ENCODE results near the gene SLC6A18. TPM values are rescaled to one million over a fixed set of nuclear protein-coding genes. Genes with fewer than 3 reads are reported as not detected.
"Not testable (repeated sequence)": the region's sequence is repeated elsewhere in the genome, so short reads cannot be mapped to it uniquely, and the experiment has no call there.

Gene SLC6A18
- total RNA-seq, 1 donor from 2014 or later = not detected

DNA sequence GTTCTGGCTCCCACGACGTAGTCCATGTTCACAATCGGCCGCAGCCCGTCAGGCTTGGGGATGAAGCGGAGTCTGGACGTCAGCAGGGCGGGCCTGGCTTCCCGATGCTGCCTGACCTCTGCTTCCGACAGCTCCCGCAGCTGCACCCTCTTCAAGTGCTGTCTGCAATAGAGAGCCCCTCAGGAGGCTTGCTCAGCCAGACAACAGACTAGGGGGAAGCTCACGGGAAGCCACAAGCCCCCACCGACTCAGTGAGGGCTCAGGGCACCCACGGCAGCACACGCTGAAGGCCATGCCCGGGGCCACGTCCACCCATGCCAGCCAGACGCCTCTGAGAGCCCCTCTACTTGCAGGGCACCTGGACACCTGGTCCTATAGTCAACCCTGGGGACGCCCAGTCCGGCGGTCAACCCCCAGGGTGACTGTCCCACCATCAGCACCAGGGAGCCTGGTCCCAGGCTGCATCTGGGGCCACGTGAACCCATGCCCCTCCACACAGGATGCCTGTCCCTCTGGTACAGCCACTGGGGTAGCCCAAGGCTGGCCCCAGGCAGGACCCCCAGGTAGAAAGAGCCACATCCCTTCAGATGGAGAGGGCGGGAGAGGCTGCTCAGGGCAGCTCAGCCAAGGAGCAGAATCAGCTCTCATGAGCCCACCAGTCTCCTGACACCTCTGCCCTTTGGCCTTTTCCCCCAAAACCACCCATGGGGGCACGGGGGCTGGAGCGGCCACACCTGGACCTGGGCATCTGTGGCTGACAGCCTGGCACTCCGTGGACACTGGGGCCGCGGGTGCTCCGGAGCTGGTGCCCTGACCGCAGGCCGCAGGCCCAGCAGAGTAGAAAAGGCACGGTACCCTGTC lies 55.2 kb downstream of the SLC6A18 start:
- no peaks in the 10 kb centered on the region for H3K36me3 ChIP-seq
- no peak overlapping the region for H3K27ac ChIP-seq
- H3K4me3 ChIP-seq = no peak overlapping the region
- no peaks in the 10 kb centered on the region for H3K4me1 ChIP-seq
- no peak for DNase-seq (ENCODE audit: extremely low spot score in 2 of 2)
- intact Hi-C loops (cut with DNase I) = no loop called here
- no peaks in the 10 kb centered on the region for H3K9me3 ChIP-seq
- TF ChIP-seq POLR2A (IDR thresholded peaks at IDR 0.05) (no peak), POLR2AphosphoS5 (IDR thresholded peaks at IDR 0.05; ENCODE audit: insufficient read depth in 1 of 2, low read depth in 1 of 2) (no peak), CTCF (IDR thresholded peaks at IDR 0.05) (no peak)
- H3K27me3 ChIP-seq = no peaks in the 10 kb centered on the region

DNA sequence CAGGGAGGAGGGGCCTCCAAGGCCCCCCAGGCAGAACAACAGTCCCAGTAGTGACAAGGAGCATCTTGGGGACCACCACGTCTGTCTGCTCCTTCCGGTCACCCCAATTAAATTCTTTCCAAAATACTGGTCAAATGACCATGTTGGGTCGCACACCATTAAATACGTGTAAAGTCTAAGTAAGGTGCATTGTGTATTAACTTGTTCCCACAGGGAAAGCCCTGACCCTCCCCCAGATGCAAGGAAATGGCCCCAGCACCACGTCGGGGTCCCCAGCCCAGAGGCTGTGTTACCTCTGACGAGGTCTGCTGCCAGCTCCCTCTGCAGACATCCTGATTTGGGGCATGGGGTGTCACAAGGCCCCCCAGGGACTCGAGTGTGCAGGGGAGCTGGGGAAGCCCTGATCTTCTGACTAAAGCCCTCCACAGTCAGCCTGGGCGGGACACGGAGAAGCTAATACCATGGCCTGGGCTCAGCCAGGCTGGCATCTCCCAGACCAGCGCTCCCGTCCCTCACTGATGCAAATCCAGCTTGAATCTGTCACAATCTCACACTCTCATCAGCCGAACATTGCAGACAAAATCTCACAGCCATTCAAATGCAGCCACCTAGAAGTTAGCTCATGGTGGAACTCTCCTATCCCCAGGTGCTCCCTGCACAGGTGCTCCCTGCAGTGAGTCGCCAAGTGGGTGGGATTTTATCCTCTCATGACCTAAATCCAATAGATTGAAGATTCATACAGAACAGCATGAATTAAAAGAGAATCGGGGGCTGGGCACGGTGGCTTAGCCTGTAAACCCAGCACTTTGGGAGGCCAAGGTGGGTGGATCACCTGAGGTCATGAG lies 56.1 kb downstream of the SLC6A18 start:
- Histone ChIP-seq H3K4me1 (no peaks in the 10 kb centered on the region), H3K9me3 (no peaks in the 10 kb centered on the region), H3K36me3 (no peaks in the 10 kb centered on the region), H3K27me3 (no peaks in the 10 kb centered on the region), H3K4me3 (no peak overlapping the region), H3K27ac (no peak overlapping the region)
- DNase-seq (ENCODE audit: extremely low spot score in 2 of 2) = no peak
- TF ChIP-seq POLR2A (IDR thresholded peaks at IDR 0.05) = no peak
- no peak for TF ChIP-seq CTCF (IDR thresholded peaks at IDR 0.05)
- no peak for TF ChIP-seq POLR2AphosphoS5 (IDR thresholded peaks at IDR 0.05; ENCODE audit: insufficient read depth in 1 of 2, low read depth in 1 of 2)
- intact Hi-C loops (cut with DNase I) = no loop called here

DNA sequence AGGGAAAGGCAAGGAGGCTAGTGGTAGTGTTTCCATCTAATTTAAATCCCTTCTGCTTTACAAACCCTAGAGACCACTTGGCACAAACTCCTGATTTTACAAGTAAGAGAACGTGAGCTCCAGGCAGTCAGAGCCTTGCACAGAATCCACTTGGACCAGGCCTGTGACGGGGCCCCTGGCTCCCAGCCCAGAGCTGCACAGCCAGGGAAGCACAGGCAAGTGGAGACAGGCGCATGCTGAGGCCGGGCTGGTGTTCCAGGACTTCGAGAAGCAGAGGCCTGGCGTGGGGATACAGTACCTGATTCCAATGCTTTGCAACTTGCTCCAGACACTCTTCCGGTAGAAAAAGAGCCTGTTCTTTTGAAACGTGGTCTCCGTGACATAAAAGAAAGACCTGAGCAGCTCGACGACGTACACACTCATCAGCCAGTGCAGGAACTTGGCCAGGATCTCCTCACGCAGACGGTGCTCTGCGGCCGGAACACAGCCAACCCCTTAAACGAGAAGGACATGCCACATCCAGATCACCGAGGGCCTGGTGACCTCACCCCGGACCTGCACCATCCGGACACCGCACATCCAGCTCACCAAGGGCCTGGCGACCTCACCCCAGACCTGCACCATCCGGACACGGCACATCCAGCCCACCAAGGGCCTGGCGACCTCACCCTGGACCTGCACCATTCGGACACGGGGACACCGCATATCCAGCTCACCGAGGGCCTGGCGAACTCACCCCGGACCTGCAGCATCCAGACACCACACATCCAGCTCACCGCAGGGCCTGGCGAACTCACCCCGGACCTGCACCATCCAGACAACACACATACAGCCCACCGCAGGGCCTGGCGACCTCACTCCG lies 57.2 kb downstream of the SLC6A18 start:
- intact Hi-C loops (cut with DNase I) = no loop called here
- no peak overlapping the region for H3K4me3 ChIP-seq
- no peaks in the 10 kb centered on the region for H3K36me3 ChIP-seq
- H3K27ac ChIP-seq = no peak overlapping the region
- DNase-seq (ENCODE audit: extremely low spot score in 2 of 2) = no peak
- no peaks in the 10 kb centered on the region for H3K9me3 ChIP-seq
- no peaks in the 10 kb centered on the region for H3K27me3 ChIP-seq
- TF ChIP-seq CTCF (IDR thresholded peaks at IDR 0.05) (no peak), POLR2A (IDR thresholded peaks at IDR 0.05) (no peak), POLR2AphosphoS5 (IDR thresholded peaks at IDR 0.05; ENCODE audit: insufficient read depth in 1 of 2, low read depth in 1 of 2) (no peak)
- no peaks in the 10 kb centered on the region for H3K4me1 ChIP-seq

DNA sequence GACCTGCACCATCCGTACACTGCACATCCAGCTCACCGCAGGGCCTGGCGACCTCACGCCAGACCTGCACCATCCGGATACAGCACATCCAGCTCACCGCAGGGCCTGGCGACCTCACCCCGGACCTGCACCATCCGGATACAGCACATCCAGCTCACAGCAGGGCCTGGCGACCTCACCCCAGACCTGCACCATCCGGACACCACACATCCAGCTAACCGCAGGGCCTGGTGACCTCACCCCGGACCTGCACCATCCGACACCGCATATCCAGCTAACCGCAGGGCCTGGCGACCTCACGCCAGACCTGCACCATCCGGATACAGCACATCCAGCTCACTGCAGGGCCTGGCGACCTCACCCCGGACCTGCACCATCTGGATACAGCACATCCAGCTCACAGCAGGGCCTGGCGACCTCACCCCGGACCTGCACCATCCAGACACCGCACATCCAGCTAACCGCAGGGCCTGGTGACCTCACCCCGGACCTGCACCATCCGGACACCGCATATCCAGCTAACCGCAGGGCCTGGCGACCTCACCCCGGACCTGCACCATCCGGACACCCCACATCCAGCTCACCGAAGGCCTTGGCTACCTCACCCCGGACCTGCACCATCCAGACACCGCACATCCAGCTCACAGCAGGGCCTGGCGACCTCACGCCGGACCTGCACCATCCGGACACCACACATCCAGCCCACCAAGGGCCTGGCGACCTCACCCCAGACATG lies 58.0 kb downstream of the SLC6A18 start:
- DNase-seq (ENCODE audit: extremely low spot score in 2 of 2); intact Hi-C loops (cut with DNase I): not testable (repeated sequence)

GRCh38 chr5:1283729-1284041 lies 58.5 kb downstream of the SLC6A18 start:
- intact Hi-C loops (cut with DNase I); H3K9me3 ChIP-seq; H3K36me3 ChIP-seq; H3K27me3 ChIP-seq; DNase-seq (ENCODE audit: extremely low spot score in 2 of 2); H3K27ac ChIP-seq; H3K4me3 ChIP-seq; H3K4me1 ChIP-seq: not testable (repeated sequence)

More for the DNA sequence above, 58.0 kb downstream of the SLC6A18 start:
- H3K4me3 ChIP-seq, H3K9me3 ChIP-seq, H3K27me3 ChIP-seq, H3K27ac ChIP-seq, H3K4me1 ChIP-seq, H3K36me3 ChIP-seq: not testable (repeated sequence)

- H3K27me3 ChIP-seq; H3K9me3 ChIP-seq; H3K4me3 ChIP-seq; H3K27ac ChIP-seq; H3K4me1 ChIP-seq; intact Hi-C loops (cut with DNase I); H3K36me3 ChIP-seq; DNase-seq (ENCODE audit: extremely low spot score in 2 of 2): not testable (repeated sequence)
Observed at GRCh38 chr5:1284336-1284970, 59.3 kb downstream of the SLC6A18 start.

Data from vagina (tissue), 2 donors.